WTC11 (cell line): ENCODE results near the gene CYLD.

Experiments used
- ATF3 ChIP-seq: sonication (generic); formaldehyde crosslinking; conservative IDR thresholded peaks from 2 replicates; pipeline ENCODE4 v1.8.1; 2022; ENCODE audit warnings: mild to moderate bottlenecking, missing genetic modification reagents
- FOXJ3 ChIP-seq: sonication (generic); formaldehyde crosslinking; IDR thresholded peaks from 2 replicates; pipeline ENCODE4 v1.9.0; 2021; ENCODE audit warnings: missing genetic modification reagents, mild to moderate bottlenecking, borderline replicate concordance
- FOXP1 ChIP-seq: sonication (generic); formaldehyde crosslinking; IDR thresholded peaks from 2 replicates; pipeline ENCODE4 v1.8.0; 2022; ENCODE audit warnings: missing genetic modification reagents, mild to moderate bottlenecking, moderate library complexity, borderline replicate concordance
- GABPB1 ChIP-seq: sonication (generic); formaldehyde crosslinking; IDR thresholded peaks from 2 replicates; pipeline ENCODE4 v1.8.1; 2023; ENCODE audit warnings: mild to moderate bottlenecking, missing genetic modification reagents
- NFYB ChIP-seq: sonication (generic); formaldehyde crosslinking; conservative IDR thresholded peaks from 2 replicates; pipeline ENCODE4 v1.8.0; 2022; ENCODE audit warnings: low read depth, missing genetic modification reagents
- NR2C2 ChIP-seq: sonication (generic); formaldehyde crosslinking; IDR thresholded peaks from 2 replicates; pipeline ENCODE4 v1.8.0; 2022; ENCODE audit warnings: mild to moderate bottlenecking, missing genetic modification reagents
- USF1 ChIP-seq: sonication (generic); formaldehyde crosslinking; IDR thresholded peaks from 2 replicates; pipeline ENCODE4 v1.8.0; 2022; ENCODE audit warnings: mild to moderate bottlenecking, missing genetic modification reagents
- TF ChIP-seq, protein P1 (sequence below): fragments of 200-600 bp; IDR thresholded peaks from 2 replicates; pipeline ENCODE4 v1.8.0; 2022; ENCODE audit warnings: antibody characterized with exemption
- TF ChIP-seq, protein P2 (sequence below): sonication (generic); formaldehyde crosslinking; IDR thresholded peaks from 2 replicates; pipeline ENCODE4 v1.8.0; 2023; ENCODE audit warnings: missing genetic modification reagents

- TF ChIP-seq, protein P1, sequence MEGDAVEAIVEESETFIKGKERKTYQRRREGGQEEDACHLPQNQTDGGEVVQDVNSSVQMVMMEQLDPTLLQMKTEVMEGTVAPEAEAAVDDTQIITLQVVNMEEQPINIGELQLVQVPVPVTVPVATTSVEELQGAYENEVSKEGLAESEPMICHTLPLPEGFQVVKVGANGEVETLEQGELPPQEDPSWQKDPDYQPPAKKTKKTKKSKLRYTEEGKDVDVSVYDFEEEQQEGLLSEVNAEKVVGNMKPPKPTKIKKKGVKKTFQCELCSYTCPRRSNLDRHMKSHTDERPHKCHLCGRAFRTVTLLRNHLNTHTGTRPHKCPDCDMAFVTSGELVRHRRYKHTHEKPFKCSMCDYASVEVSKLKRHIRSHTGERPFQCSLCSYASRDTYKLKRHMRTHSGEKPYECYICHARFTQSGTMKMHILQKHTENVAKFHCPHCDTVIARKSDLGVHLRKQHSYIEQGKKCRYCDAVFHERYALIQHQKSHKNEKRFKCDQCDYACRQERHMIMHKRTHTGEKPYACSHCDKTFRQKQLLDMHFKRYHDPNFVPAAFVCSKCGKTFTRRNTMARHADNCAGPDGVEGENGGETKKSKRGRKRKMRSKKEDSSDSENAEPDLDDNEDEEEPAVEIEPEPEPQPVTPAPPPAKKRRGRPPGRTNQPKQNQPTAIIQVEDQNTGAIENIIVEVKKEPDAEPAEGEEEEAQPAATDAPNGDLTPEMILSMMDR: no peak
- TF ChIP-seq ATF3 (no peak), NR2C2 (CRISPR knock-in tag) (no peak), GABPB1 (CRISPR knock-in tag) (no peak), NFYB (CRISPR knock-in tag) (no peak), FOXJ3 (CRISPR knock-in tag) (no peak), FOXP1 (CRISPR knock-in tag) (no peak), USF1 (CRISPR knock-in tag) (no peak)
- TF ChIP-seq, protein P2, sequence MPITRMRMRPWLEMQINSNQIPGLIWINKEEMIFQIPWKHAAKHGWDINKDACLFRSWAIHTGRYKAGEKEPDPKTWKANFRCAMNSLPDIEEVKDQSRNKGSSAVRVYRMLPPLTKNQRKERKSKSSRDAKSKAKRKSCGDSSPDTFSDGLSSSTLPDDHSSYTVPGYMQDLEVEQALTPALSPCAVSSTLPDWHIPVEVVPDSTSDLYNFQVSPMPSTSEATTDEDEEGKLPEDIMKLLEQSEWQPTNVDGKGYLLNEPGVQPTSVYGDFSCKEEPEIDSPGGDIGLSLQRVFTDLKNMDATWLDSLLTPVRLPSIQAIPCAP (CRISPR knock-in tag): no peak
Observed at GRCh38 chr16:50814541-50814940, 72.7 kb downstream of the CYLD start.
